OCI-LY7 (cell line): ENCODE data around the gene CACNG3. TPM values are rescaled to one million over a fixed set of nuclear protein-coding genes. Genes with fewer than 3 reads are reported as not detected.

ENCODE experiments used
- BruUV-seq: library from RNA; stranded (reverse); fragments of 400-500 nt; replicated peaks from 2 replicates; lab custom pipeline; 2021; lab: Mats Ljungman, UMichigan
- CTCF ChIA-PET: fragments of 300-600 bp; sonication (Branson Sonifier 250); formaldehyde crosslinking; loops from one replicate; lab custom pipeline; 2022; ENCODE audit warnings: antibody characterized with exemption; ENCODE audit not compliant: unreplicated experiment; lab: Charles Lee
- POLR2A ChIA-PET: fragments of 300-600 bp; sonication (Branson Sonifier 250); formaldehyde crosslinking; loops from one replicate; lab custom pipeline; 2022; ENCODE audit warnings: antibody characterized with exemption; lab: Charles Lee
- DNase-seq: peaks from one replicate; pipeline ENCODE4 v3.0.0-alpha.2; 2015; ENCODE audit warnings: low spot score
- H2AFZ ChIP-seq: fragments of 200-600 bp; sonication (generic), shearing (Covaris generic); 2 replicates; pipeline ENCODE4 v1.6.1; 2014; ENCODE audit warnings: mild to moderate bottlenecking, antibody characterized with exemption, low read length, moderate library complexity
- H3K27ac ChIP-seq: fragments of 200-600 bp; sonication (generic); 2 replicates; pipeline ENCODE4 v1.5.1; 2014; ENCODE audit warnings: mixed run types, low read depth, mild to moderate bottlenecking, moderate library complexity, low read length, inconsistent platforms; ENCODE audit not compliant: poor library complexity, severe bottlenecking
- H3K36me3 ChIP-seq: fragments of 200-600 bp; sonication (generic); 2 replicates; pipeline ENCODE4 v1.6.1; 2014; ENCODE audit warnings: mild to moderate bottlenecking, antibody characterized with exemption, low read length, moderate library complexity, mixed read lengths; ENCODE audit not compliant: insufficient read depth
- H3K4me1 ChIP-seq: fragments of 200-600 bp; sonication (generic); 2 replicates; pipeline ENCODE4 v1.5.1; 2014; ENCODE audit warnings: mild to moderate bottlenecking, low read length; ENCODE audit not compliant: insufficient read depth, poor library complexity, severe bottlenecking
- H3K4me2 ChIP-seq: fragments of 200-600 bp; sonication (generic); 2 replicates; pipeline ENCODE4 v1.6.1; 2014; ENCODE audit warnings: mild to moderate bottlenecking, low read length
- H3K4me3 ChIP-seq: fragments of 200-600 bp; sonication (generic); 2 replicates; pipeline ENCODE4 v1.5.1; 2014; ENCODE audit warnings: mild to moderate bottlenecking, low read depth, low read length; ENCODE audit not compliant: poor library complexity, severe bottlenecking
- H3K79me2 ChIP-seq: fragments of 200-600 bp; sonication (generic); 2 replicates; pipeline ENCODE4 v1.6.1; 2016; ENCODE audit warnings: low read depth, mild to moderate bottlenecking, low read length, moderate library complexity, mixed read lengths; ENCODE audit not compliant: insufficient read depth
- H3K9me2 ChIP-seq: fragments of 200-600 bp; sonication (generic); 2 replicates; pipeline ENCODE4 v1.6.1; 2016; ENCODE audit warnings: mild to moderate bottlenecking, low read length, mixed read lengths; ENCODE audit not compliant: insufficient read depth
- H3K9me3 ChIP-seq: fragments of 200-600 bp; sonication (generic); 2 replicates; pipeline ENCODE4 v1.6.1; 2014; ENCODE audit warnings: mild to moderate bottlenecking, mixed run types, low read length, mixed read lengths
- H4K20me1 ChIP-seq: fragments of 200-600 bp; sonication (generic); 2 replicates; pipeline ENCODE4 v1.6.1; 2014; ENCODE audit warnings: mild to moderate bottlenecking, antibody characterized with exemption, low read length, moderate library complexity, mixed read lengths; ENCODE audit not compliant: insufficient read depth
- EZH2phosphoT487 ChIP-seq: fragments of 200-600 bp; sonication (generic); IDR thresholded peaks from 2 replicates; pipeline ENCODE4 v1.6.1; 2018; ENCODE audit warnings: low read depth, borderline replicate concordance, mild to moderate bottlenecking, mixed run types, antibody characterized with exemption, low read length, moderate library complexity, mixed read lengths
- intact Hi-C: fragments of 100-400 bp; cut with micrococcal nuclease; formaldehyde crosslinking; loops from one replicate; pipeline ENCODE4 v1.10.0; 2022; ENCODE audit not compliant: unreplicated experiment
- total RNA-seq, 2 experiments: library from RNA; depleted of rRNA in 1 of 2; stranded (reverse); fragments of >200 nt in 1 of 2; shearing (Covaris generic) in 1 of 2; gene quantifications; 2 replicates each; pipeline ENCODE4 v1.2.3, GENCODE V29; 2014 to 2022
- TF ChIP-seq, protein P1 (sequence below): fragments of 200-600 bp; sonication (generic); conservative IDR thresholded peaks from 2 replicates; pipeline ENCODE4 v1.5.1; 2014; ENCODE audit warnings: mild to moderate bottlenecking, antibody characterized with exemption, low read length, moderate library complexity, mixed read lengths

CACNG3 gene
- total RNA-seq, 2 experiments from 2014 or later: 0.06 TPM; not detected in 1

DNA sequence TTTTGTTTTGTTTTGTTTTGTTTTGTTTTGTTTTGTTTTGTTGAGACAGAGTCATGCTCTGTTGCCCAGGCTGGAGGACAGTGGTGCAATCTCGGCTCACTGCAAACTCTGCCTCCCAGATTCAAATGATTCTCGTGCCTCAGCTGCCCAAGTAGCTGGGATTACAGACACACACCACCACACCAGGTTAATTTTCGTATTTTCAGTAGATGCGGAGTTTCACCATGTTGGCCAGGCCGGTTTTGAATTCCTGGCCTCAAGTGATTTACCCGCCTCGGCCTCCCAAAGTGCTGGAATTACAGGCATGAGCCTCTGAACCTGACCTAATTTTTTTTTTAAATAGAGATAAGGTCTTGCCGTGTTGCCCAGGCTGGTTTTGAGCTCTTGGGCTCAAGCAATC is 46.5 kb downstream of the CACNG3 start:
- Histone ChIP-seq H3K4me1 (no peaks in the 10 kb centered on the region), H4K20me1 (no peaks in the 10 kb centered on the region), H3K9me2 (no peaks in the 10 kb centered on the region), H2AFZ (no peak overlapping the region), H3K4me3 (no peak overlapping the region), H3K36me3 (no peaks in the 10 kb centered on the region), H3K79me2 (no peaks in the 10 kb centered on the region), H3K4me2 (no peak overlapping the region), H3K9me3 (no peaks in the 10 kb centered on the region), H3K27ac (no peak overlapping the region)
- BruUV-seq: no TSS peak
- intact Hi-C loops: no loop called here
- ChIA-PET CTCF (no interaction called here), POLR2A (no interaction called here)
- TF ChIP-seq EZH2phosphoT487: no peak
- TF ChIP-seq, protein P1, sequence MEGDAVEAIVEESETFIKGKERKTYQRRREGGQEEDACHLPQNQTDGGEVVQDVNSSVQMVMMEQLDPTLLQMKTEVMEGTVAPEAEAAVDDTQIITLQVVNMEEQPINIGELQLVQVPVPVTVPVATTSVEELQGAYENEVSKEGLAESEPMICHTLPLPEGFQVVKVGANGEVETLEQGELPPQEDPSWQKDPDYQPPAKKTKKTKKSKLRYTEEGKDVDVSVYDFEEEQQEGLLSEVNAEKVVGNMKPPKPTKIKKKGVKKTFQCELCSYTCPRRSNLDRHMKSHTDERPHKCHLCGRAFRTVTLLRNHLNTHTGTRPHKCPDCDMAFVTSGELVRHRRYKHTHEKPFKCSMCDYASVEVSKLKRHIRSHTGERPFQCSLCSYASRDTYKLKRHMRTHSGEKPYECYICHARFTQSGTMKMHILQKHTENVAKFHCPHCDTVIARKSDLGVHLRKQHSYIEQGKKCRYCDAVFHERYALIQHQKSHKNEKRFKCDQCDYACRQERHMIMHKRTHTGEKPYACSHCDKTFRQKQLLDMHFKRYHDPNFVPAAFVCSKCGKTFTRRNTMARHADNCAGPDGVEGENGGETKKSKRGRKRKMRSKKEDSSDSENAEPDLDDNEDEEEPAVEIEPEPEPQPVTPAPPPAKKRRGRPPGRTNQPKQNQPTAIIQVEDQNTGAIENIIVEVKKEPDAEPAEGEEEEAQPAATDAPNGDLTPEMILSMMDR: no peak
- DNase-seq: no peak

DNA sequence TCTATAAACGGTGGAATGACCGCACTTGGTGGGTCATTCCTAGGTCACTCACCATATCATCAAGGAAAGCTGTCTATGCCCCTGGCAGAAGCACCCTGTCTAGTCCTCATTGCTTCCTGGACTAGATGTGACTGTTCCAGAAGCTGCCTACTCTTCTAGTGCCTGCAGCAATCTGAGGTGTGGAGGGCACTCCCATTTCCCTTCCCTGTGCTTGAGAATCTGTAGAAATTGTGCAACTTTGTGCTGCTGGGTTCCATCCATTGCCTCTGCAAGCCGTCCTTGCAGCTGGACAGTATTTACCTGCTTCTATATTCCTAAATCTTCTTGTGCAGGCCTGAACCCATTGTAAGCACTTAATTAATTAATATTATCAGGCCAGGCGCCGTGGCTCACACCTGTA is 52.1 kb downstream of the CACNG3 start:
- no peak for DNase-seq

More for the DNA sequence above, 52.1 kb downstream of the CACNG3 start:
- no peaks in the 10 kb centered on the region for H3K36me3 ChIP-seq
- H3K27ac ChIP-seq: no peak overlapping the region
- no peaks in the 10 kb centered on the region for H4K20me1 ChIP-seq
- ChIA-PET CTCF (no interaction called here), POLR2A (no interaction called here)
- no peaks in the 10 kb centered on the region for H3K9me3 ChIP-seq
- no TSS peak for BruUV-seq
- intact Hi-C loops: no loop called here
- H2AFZ ChIP-seq: no peak overlapping the region
- H3K4me1 ChIP-seq: no peaks in the 10 kb centered on the region
- no peaks in the 10 kb centered on the region for H3K79me2 ChIP-seq
- H3K9me2 ChIP-seq: no peaks in the 10 kb centered on the region
- no peak overlapping the region for H3K4me2 ChIP-seq
- TF ChIP-seq, protein P1: no peak
- no peak for TF ChIP-seq EZH2phosphoT487
- H3K4me3 ChIP-seq: no peak overlapping the region
